Ovary (tissue), 1 donor: ENCODE data around the gene NOXA1.

Source experiments
- EP300 ChIP-seq: sonication (generic); formaldehyde crosslinking; IDR thresholded peaks from one replicate; pipeline ENCODE4 v1.6.1; 2017; ENCODE audit warnings: antibody characterized with exemption
- POLR2A ChIP-seq: fragments of 450-650 bp; IDR thresholded peaks from one replicate; pipeline ENCODE4 v1.6.1; 2017; ENCODE audit warnings: antibody characterized with exemption, mild to moderate bottlenecking, moderate library complexity

- no peak for TF ChIP-seq POLR2A
- TF ChIP-seq EP300: no peak
Observed at GRCh38 chr9:137396634-137397367, 26.4 kb upstream of the NOXA1 start.
